ENCODE measurements around the gene GDPD2. TPM values are rescaled to one million over a fixed set of nuclear protein-coding genes. Genes with fewer than 3 reads are reported as not detected.

Gene GDPD2
- polyA plus RNA-seq, result 1.0 TPM in 1 of 2 replicates, not detected in the other

DNA sequence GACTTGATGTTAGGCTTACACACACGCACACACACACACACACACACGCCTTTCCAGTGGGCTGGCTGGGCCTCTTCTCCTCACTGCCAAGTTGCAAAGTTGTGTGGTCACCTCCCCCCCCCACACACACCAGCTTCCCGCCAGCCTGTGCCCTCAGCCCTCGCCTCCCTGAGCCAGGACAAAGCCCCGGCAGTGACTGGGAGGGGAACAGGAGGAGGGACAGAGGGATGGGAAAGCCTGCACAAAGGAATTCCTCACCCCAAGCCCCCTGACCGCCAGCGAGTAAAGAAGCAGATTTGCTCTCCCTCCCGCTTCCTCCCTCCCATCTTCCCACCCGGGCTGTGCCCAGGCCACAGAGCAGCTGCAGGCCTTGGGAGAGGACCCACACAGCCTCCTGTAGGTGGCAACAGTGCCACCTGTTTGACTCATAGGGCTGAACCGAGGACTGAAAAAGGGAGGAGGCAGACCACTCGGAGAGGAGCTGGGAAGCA is at the start of gene GDPD2:
TSS of gene GDPD2 (plus strand) at position 464 of the 491 bp plus-strand sequence. CDS start 1,671 bp downstream, outside the sequence.

GRCh38 chrX:70444326-70444945 is 21.3 kb downstream of the GDPD2 start, which contains the start of gene DLG3:
Gene DLG3 (plus strand): TSS chrX:70444835. CDS start chrX:70445202, 367 bp downstream.

Other genes starting within 250 kb of the GDPD2 start
- not detected in 2 replicates for gene DGAT2L6, start 245.8 kb upstream of the GDPD2 start, polyA plus RNA-seq
- not detected in 2 replicates for gene AWAT1, start 188.7 kb upstream of the GDPD2 start, polyA plus RNA-seq
- not detected in 2 replicates for gene P2RY4, start 163.1 kb upstream of the GDPD2 start, polyA plus RNA-seq
- gene ARR3, start 155.0 kb upstream of the GDPD2 start, polyA plus RNA-seq, result 0.39 TPM in 1 of 2 replicates, not detected in the other
- gene RAB41, start 141.1 kb upstream of the GDPD2 start, polyA plus RNA-seq, result 0.69 TPM in 1 of 2 replicates, not detected in the other
- gene PDZD11, start 133.4 kb upstream of the GDPD2 start, polyA plus RNA-seq, result 351 and 377 TPM in 2 replicates
- 0.07 TPM in 1 of 2 replicates, not detected in the other for gene KIF4A, start 133.2 kb upstream of the GDPD2 start, polyA plus RNA-seq
- 5.3 and 8.9 TPM in 2 replicates for gene DLG3, start 21.5 kb downstream of the GDPD2 start, polyA plus RNA-seq